Neural progenitor cell (in vitro differentiated cells): ENCODE results near the gene CXCL6. TPM values are rescaled to one million over a fixed set of nuclear protein-coding genes. Genes with fewer than 3 reads are reported as not detected.

Experiments used
- DNase-seq: peaks from one replicate; pipeline ENCODE4 v3.0.0-alpha.2; 2016; ENCODE audit warnings: low spot score
- H2AFZ ChIP-seq: fragments of 200-600 bp; sonication (generic); replicated peaks from 2 replicates; pipeline ENCODE4 v1.6.1; 2016; ENCODE audit warnings: antibody characterized with exemption
- H3F3A ChIP-seq: fragments of 200-600 bp; sonication (generic); 2 replicates; pipeline ENCODE4 v1.6.1; 2016; ENCODE audit warnings: antibody characterized with exemption, low read depth
- H3K27ac ChIP-seq: fragments of 200-600 bp; sonication (generic); 2 replicates; pipeline ENCODE4 v1.5.1; 2016; ENCODE audit warnings: mild to moderate bottlenecking
- H3K27me3 ChIP-seq: fragments of 200-600 bp; sonication (generic); 2 replicates; pipeline ENCODE4 v1.6.1; 2016; ENCODE audit warnings: mild to moderate bottlenecking, moderate library complexity
- H3K36me3 ChIP-seq: fragments of 200-600 bp; sonication (generic); 2 replicates; pipeline ENCODE4 v1.5.1; 2016
- H3K4me1 ChIP-seq: fragments of 200-600 bp; sonication (generic); 2 replicates; pipeline ENCODE4 v1.6.1; 2016; ENCODE audit warnings: mixed run types
- H3K4me2 ChIP-seq: fragments of 200-600 bp; sonication (generic); 2 replicates; pipeline ENCODE4 v1.6.1; 2016
- H3K4me3 ChIP-seq: fragments of 200-600 bp; sonication (generic); 2 replicates; pipeline ENCODE4 v1.5.1; 2016
- H3K79me2 ChIP-seq: fragments of 200-600 bp; sonication (generic); 2 replicates; pipeline ENCODE4 v1.6.1; 2016; ENCODE audit warnings: low read depth
- H3K9ac ChIP-seq: fragments of 200-600 bp; sonication (generic); 2 replicates; pipeline ENCODE4 v1.6.1; 2016
- H3K9me3 ChIP-seq: fragments of 200-600 bp; sonication (generic); 2 replicates; pipeline ENCODE4 v1.5.1; 2016; ENCODE audit warnings: low read depth
- H4K20me1 ChIP-seq: fragments of 200-600 bp; sonication (generic); 2 replicates; pipeline ENCODE4 v1.6.1; 2016; ENCODE audit warnings: low read depth
- H3K27ac Mint-ChIP-seq: 3 replicates; pipeline ENCODE4 v1.8.0; 2021; ENCODE audit warnings: mixed read lengths
- H3K27me3 Mint-ChIP-seq: 2 replicates; pipeline ENCODE4 v1.8.0; 2022; ENCODE audit warnings: low read depth, mild to moderate bottlenecking, inconsistent platforms, moderate library complexity, mixed read lengths; ENCODE audit not compliant: insufficient read depth
- H3K36me3 Mint-ChIP-seq: 3 replicates; pipeline ENCODE4 v1.8.0; 2021; ENCODE audit warnings: mixed read lengths
- H3K4me1 Mint-ChIP-seq: 3 replicates; pipeline ENCODE4 v1.8.0; 2021; ENCODE audit warnings: mixed read lengths
- H3K4me3 Mint-ChIP-seq: 3 replicates; pipeline ENCODE4 v1.8.0; 2021; ENCODE audit warnings: mild to moderate bottlenecking, moderate library complexity, mixed read lengths
- H3K9me3 Mint-ChIP-seq: 3 replicates; pipeline ENCODE4 v1.8.0; 2020; ENCODE audit warnings: mixed read lengths
- CTCF ChIP-seq: fragments of 200-600 bp; sonication (generic); IDR thresholded peaks from 2 replicates; pipeline ENCODE4 v1.5.1; 2017; ENCODE audit warnings: antibody characterized with exemption, mild to moderate bottlenecking
- EZH2 ChIP-seq: fragments of 200-600 bp; sonication (generic); IDR thresholded peaks from 2 replicates; pipeline ENCODE4 v1.6.1; 2017; ENCODE audit warnings: antibody characterized with exemption, mild to moderate bottlenecking, moderate library complexity
- EZH2phosphoT487 ChIP-seq: fragments of 200-600 bp; sonication (generic); IDR thresholded peaks from 2 replicates; pipeline ENCODE4 v1.6.1; 2017; ENCODE audit warnings: antibody characterized with exemption
- total RNA-seq: library from RNA; depleted of rRNA; stranded (reverse); fragments of >200 nt; gene quantifications from 2 replicates; pipeline ENCODE4 v1.2.3, GENCODE V29; 2015; ENCODE audit warnings: low replicate concordance

CXCL6 gene
- 0.71 and 1.5 TPM in 2 replicates for total RNA-seq

- no peak within 1 kb of the TSS for H3K9ac ChIP-seq
- Mint-ChIP-seq H3K27ac (no peak within 1 kb of the TSS), H3K27me3 (no peaks in the 10 kb centered on the region), H3K4me1 (peaks cover 7% of the 10 kb centered on the region), H3K36me3 (no peaks in the 10 kb centered on the region), H3K4me3 (peak within 1 kb of the TSS; percentile 82), H3K9me3 (peaks cover 2% of the 10 kb centered on the region)
- peak within 1 kb of the TSS; percentile 56 for H3K4me3 ChIP-seq
- H3K4me2 ChIP-seq, result peak within 1 kb of the TSS; percentile 83
- TF ChIP-seq CTCF, result no peak
- peak; percentile 53 for TF ChIP-seq EZH2
- no peak for TF ChIP-seq EZH2phosphoT487
- H3K9me3 ChIP-seq, result no peaks in the 10 kb centered on the region
- no peaks in the 10 kb centered on the region for H3K4me1 ChIP-seq
- peak within 1 kb of the TSS; percentile 98 for H2AFZ ChIP-seq
- no peaks in the 10 kb centered on the region for H3K79me2 ChIP-seq
- H3K27me3 ChIP-seq, result peaks cover 34% of the 10 kb centered on the region
- no peak within 1 kb of the TSS for H3K27ac ChIP-seq
- no peaks in the 10 kb centered on the region for H3K36me3 ChIP-seq
- no peaks in the 10 kb centered on the region for H3F3A ChIP-seq
- H4K20me1 ChIP-seq, result no peaks in the 10 kb centered on the region
- DNase-seq, result peak; percentile 74
These were observed at the start of gene CXCL6 for GRCh38 chr4:73836373-73837279. CXCL6 (plus strand) TSS chr4:73836678; CDS start chr4:73836751, 73 bp downstream.

- H3K4me1 Mint-ChIP-seq, result no peaks in the 10 kb centered on the region
- Histone ChIP-seq H2AFZ (no peak overlapping the region), H3K9ac (no peak overlapping the region), H3F3A (no peaks in the 10 kb centered on the region), H3K9me3 (no peaks in the 10 kb centered on the region), H3K4me3 (no peak overlapping the region), H3K27ac (no peak overlapping the region), H3K4me1 (no peaks in the 10 kb centered on the region), H3K4me2 (no peak overlapping the region), H3K27me3 (no peaks in the 10 kb centered on the region), H3K36me3 (no peaks in the 10 kb centered on the region), H4K20me1 (no peaks in the 10 kb centered on the region), H3K79me2 (no peaks in the 10 kb centered on the region)
- H3K36me3 Mint-ChIP-seq, result no peaks in the 10 kb centered on the region
- no peak overlapping the region for H3K4me3 Mint-ChIP-seq
- TF ChIP-seq CTCF (no peak), EZH2phosphoT487 (no peak), EZH2 (no peak)
- no peaks in the 10 kb centered on the region for H3K9me3 Mint-ChIP-seq
- no peak overlapping the region for H3K27ac Mint-ChIP-seq
- no peaks in the 10 kb centered on the region for H3K27me3 Mint-ChIP-seq
- DNase-seq, result no peak
These were observed 48.1 kb upstream of the CXCL6 start for GRCh38 chr4:73788411-73788810.

- Histone ChIP-seq H4K20me1 (no peaks in the 10 kb centered on the region), H3K9ac (no peak overlapping the region), H3F3A (no peaks in the 10 kb centered on the region), H3K4me1 (no peaks in the 10 kb centered on the region), H3K4me2 (no peak overlapping the region), H3K4me3 (no peak overlapping the region), H3K36me3 (no peaks in the 10 kb centered on the region), H2AFZ (no peak overlapping the region), H3K27ac (no peak overlapping the region), H3K9me3 (no peaks in the 10 kb centered on the region), H3K27me3 (no peaks in the 10 kb centered on the region), H3K79me2 (no peaks in the 10 kb centered on the region)
- no peak overlapping the region for H3K27ac Mint-ChIP-seq
- DNase-seq, result no peak
- peaks cover 2% of the 10 kb centered on the region for H3K27me3 Mint-ChIP-seq
- H3K9me3 Mint-ChIP-seq, result peaks cover 18% of the 10 kb centered on the region
- TF ChIP-seq EZH2 (no peak), CTCF (no peak), EZH2phosphoT487 (no peak)
- no peaks in the 10 kb centered on the region for H3K4me1 Mint-ChIP-seq
- H3K36me3 Mint-ChIP-seq, result no peaks in the 10 kb centered on the region
- H3K4me3 Mint-ChIP-seq, result no peak overlapping the region
These were observed 37.6 kb upstream of the CXCL6 start for GRCh38 chr4:73798842-73799241.
